PC-3 (cell line): Measurements from ENCODE around the gene NEO1. TPM values are rescaled to one million over a fixed set of nuclear protein-coding genes. Genes with fewer than 3 reads are reported as not detected.
"Not testable (repeated sequence)": the region's sequence is repeated elsewhere in the genome, so short reads cannot be mapped to it uniquely, and the experiment has no call there.

Experiments
- ATAC-seq: fragments of 200-7000 bp; cut with Tn5 transposase; 2 replicates; pipeline ENCODE4 v1.9.1; 2020; ENCODE audit warnings: mild to moderate bottlenecking, moderate library complexity
- BruUV-seq: library from RNA; stranded (reverse); fragments of 400-500 nt; replicated peaks from 2 replicates; lab custom pipeline; 2021; lab: Mats Ljungman, UMichigan
- CTCF ChIA-PET: fragments of 300-600 bp; sonication (Branson Sonifier 250); formaldehyde crosslinking; loops from one replicate; lab custom pipeline; 2022; ENCODE audit warnings: antibody characterized with exemption; lab: Charles Lee
- POLR2A ChIA-PET: fragments of 300-600 bp; sonication (Branson Sonifier 250); formaldehyde crosslinking; loops from one replicate; lab custom pipeline; 2022; ENCODE audit warnings: antibody characterized with exemption; ENCODE audit not compliant: unreplicated experiment; lab: Charles Lee
- DNase-seq: peaks from one replicate; pipeline ENCODE4 v3.0.0-alpha.2; 2015
- H2AFZ ChIP-seq: fragments of 300-600 bp; sonication (generic); 2 replicates; pipeline ENCODE4 v1.6.0; 2016; ENCODE audit warnings: antibody characterized with exemption, low read length
- H3F3A ChIP-seq: fragments of 300-600 bp; sonication (generic); one replicate; pipeline ENCODE4 v1.6.0; 2017; ENCODE audit warnings: antibody characterized with exemption, low read length, control low read depth, mild to moderate bottlenecking; ENCODE audit not compliant: unreplicated experiment
- H3K27ac ChIP-seq: fragments of 300-600 bp; sonication (generic); 2 replicates; pipeline ENCODE4 v1.5.1; 2016; ENCODE audit warnings: mild to moderate bottlenecking, low read length
- H3K27me3 ChIP-seq: fragments of 300-600 bp; sonication (generic); 2 replicates; pipeline ENCODE4 v1.6.1; 2016; ENCODE audit warnings: low read length, mixed read lengths
- H3K36me3 ChIP-seq: fragments of 300-600 bp; sonication (generic); 2 replicates; pipeline ENCODE4 v1.6.1; 2016; ENCODE audit warnings: low read depth, mixed run types, low read length, mixed read lengths
- H3K4me1 ChIP-seq: fragments of 300-600 bp; sonication (generic); 2 replicates; pipeline ENCODE4 v1.5.1; 2016; ENCODE audit warnings: low read length; ENCODE audit not compliant: insufficient read depth
- H3K4me2 ChIP-seq: fragments of 300-600 bp; sonication (generic); 2 replicates; pipeline ENCODE4 v1.6.0; 2016; ENCODE audit warnings: low read length
- H3K4me3 ChIP-seq: fragments of 300-600 bp; sonication (generic); 2 replicates; pipeline ENCODE4 v1.5.1; 2016; ENCODE audit warnings: mild to moderate bottlenecking, low read length, mixed read lengths
- H3K79me2 ChIP-seq: fragments of 300-600 bp; sonication (generic); 2 replicates; pipeline ENCODE4 v1.6.1; 2017; ENCODE audit warnings: low read length, mixed read lengths
- H3K9ac ChIP-seq: fragments of 300-600 bp; sonication (generic); 2 replicates; pipeline ENCODE4 v1.6.0; 2016; ENCODE audit warnings: mild to moderate bottlenecking, low read length
- H3K9me2 ChIP-seq: fragments of 300-600 bp; sonication (generic); replicated peaks from 2 replicates; pipeline ENCODE4 v1.6.1; 2016; ENCODE audit warnings: mixed run types, low read length, mixed read lengths
- H3K9me3 ChIP-seq: fragments of 300-600 bp; sonication (generic); 2 replicates; pipeline ENCODE4 v1.6.1; 2016; ENCODE audit warnings: low read length, mixed read lengths
- H4K20me1 ChIP-seq: fragments of 300-600 bp; sonication (generic); 2 replicates; pipeline ENCODE4 v1.6.1; 2016; ENCODE audit warnings: low read length, mixed read lengths
- CTCF ChIP-seq: fragments of 300-600 bp; sonication (generic); conservative IDR thresholded peaks from 2 replicates; pipeline ENCODE4 v1.5.1; 2017; ENCODE audit warnings: antibody characterized with exemption, low read depth, mild to moderate bottlenecking, low read length
- EZH2 ChIP-seq: fragments of 300-600 bp; sonication (generic); IDR thresholded peaks from one replicate; pipeline ENCODE4 v1.6.1; 2017; ENCODE audit warnings: antibody characterized with exemption, mild to moderate bottlenecking, low read length; ENCODE audit not compliant: unreplicated experiment
- EZH2phosphoT487 ChIP-seq: fragments of 300-600 bp; sonication (generic); IDR thresholded peaks from 2 replicates; pipeline ENCODE4 v1.6.1; 2018; ENCODE audit warnings: mild to moderate bottlenecking, antibody characterized with exemption, low read length, borderline replicate concordance
- intact Hi-C: fragments of 100-400 bp; cut with micrococcal nuclease; formaldehyde crosslinking; loops from 2 replicates; pipeline ENCODE4 v1.9.0; 2023
- total RNA-seq: library from RNA; depleted of rRNA; stranded (reverse); fragments of >200 nt; gene quantifications from 2 replicates; pipeline ENCODE4 v1.2.3, GENCODE V29; 2014

Gene NEO1
- total RNA-seq, 1 experiment from 2014 or later: 1.2 TPM

DNA sequence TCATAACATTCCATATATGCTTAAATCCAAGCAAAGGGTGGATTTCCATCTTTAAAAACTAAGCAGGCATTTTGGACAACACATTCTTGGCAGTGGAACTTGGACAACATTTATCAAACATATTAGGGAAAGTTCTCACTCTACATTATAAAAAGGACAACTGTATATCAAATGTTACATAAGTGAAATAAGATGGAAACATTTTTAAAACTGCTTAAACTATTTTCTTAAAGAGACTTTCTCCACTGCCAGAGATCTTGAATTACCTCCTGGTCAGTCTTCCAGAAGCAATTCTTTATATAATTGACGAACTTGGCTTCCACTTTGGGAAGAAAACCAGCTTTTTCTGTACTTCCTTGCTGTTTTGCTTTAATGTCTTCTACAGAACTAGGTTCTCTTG lies 109.3 kb downstream of the NEO1 start:
- Histone ChIP-seq H3K4me3 (no peak overlapping the region), H3K9ac (no peak overlapping the region), H3K4me1 (no peaks in the 10 kb centered on the region), H3K9me3 (0 out of 2 replicates have a peak, but pooled peaks cover 4% of the 10 kb centered on the region), H3K27me3 (no peaks in the 10 kb centered on the region), H3K4me2 (no peak overlapping the region), H4K20me1 (no peaks in the 10 kb centered on the region), H3F3A (no peaks in the 10 kb centered on the region), H3K79me2 (no peaks in the 10 kb centered on the region), H3K9me2 (no peaks in the 10 kb centered on the region), H3K36me3 (no peaks in the 10 kb centered on the region), H2AFZ (no peak overlapping the region), H3K27ac (no peak overlapping the region)
- TF ChIP-seq CTCF: no peak
- no peak for TF ChIP-seq EZH2phosphoT487
- BruUV-seq: no TSS peak
- no peak for ATAC-seq
- CTCF ChIA-PET: no interaction called here
- no peak for DNase-seq
- intact Hi-C loops: no loop called here
- POLR2A ChIA-PET: no interaction called here

- intact Hi-C loops: no loop called here
- Histone ChIP-seq H4K20me1 (no peaks in the 10 kb centered on the region), H3K4me1 (no peaks in the 10 kb centered on the region), H3K27me3 (no peaks in the 10 kb centered on the region), H3K4me2 (no peak overlapping the region), H3F3A (no peaks in the 10 kb centered on the region), H2AFZ (no peak overlapping the region), H3K9me3 (0 out of 2 replicates have a peak, but pooled peaks cover 4% of the 10 kb centered on the region), H3K36me3 (no peaks in the 10 kb centered on the region), H3K27ac (no peak overlapping the region), H3K9me2 (no peaks in the 10 kb centered on the region), H3K79me2 (no peaks in the 10 kb centered on the region), H3K9ac (no peak overlapping the region), H3K4me3 (no peak overlapping the region)
- ChIA-PET POLR2A (no interaction called here), CTCF (no interaction called here)
- no peak for TF ChIP-seq EZH2
- TF ChIP-seq EZH2phosphoT487: no peak
- BruUV-seq: no TSS peak
- ATAC-seq (no peak), DNase-seq (no peak)
Measured at GRCh38 chr15:73165435-73165834, 113.2 kb downstream of the NEO1 start.

GRCh38 chr15:73165844-73166243 lies 113.6 kb downstream of the NEO1 start:
- Histone ChIP-seq H3F3A (no peaks in the 10 kb centered on the region), H3K36me3 (no peaks in the 10 kb centered on the region), H3K27me3 (no peaks in the 10 kb centered on the region), H4K20me1 (no peaks in the 10 kb centered on the region), H3K4me2 (no peak overlapping the region), H3K4me3 (no peak overlapping the region), H2AFZ (no peak overlapping the region), H3K27ac (no peak overlapping the region), H3K4me1 (no peaks in the 10 kb centered on the region), H3K79me2 (no peaks in the 10 kb centered on the region), H3K9ac (no peak overlapping the region), H3K9me3 (0 out of 2 replicates have a peak, but pooled peaks cover 4% of the 10 kb centered on the region), H3K9me2 (no peaks in the 10 kb centered on the region)
- BruUV-seq: no TSS peak
- intact Hi-C loops: no loop called here
- ATAC-seq (no peak), DNase-seq (no peak)
- ChIA-PET CTCF (no interaction called here), POLR2A (no interaction called here)
- no peak for TF ChIP-seq CTCF
- TF ChIP-seq EZH2: no peak
- no peak for TF ChIP-seq EZH2phosphoT487

DNA sequence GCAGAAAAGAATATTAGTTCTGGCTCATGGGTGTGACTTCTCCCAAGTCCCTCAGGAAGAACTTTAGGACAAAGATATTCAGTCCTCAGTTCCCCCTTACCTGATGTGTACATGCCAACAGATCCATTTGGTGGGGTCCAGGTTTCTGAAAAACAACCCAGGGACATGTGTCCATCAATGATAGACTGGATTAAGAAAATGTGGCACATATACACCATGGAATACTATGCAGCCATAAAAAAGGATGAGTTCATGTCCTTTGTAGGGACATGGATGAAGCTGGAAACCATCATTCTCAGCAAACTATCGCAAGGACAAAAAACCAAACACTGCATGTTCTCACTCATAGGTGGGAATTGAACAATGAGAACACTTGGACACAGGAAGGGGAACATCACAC lies 114.4 kb downstream of the NEO1 start:
- DNase-seq, H3K9me3 ChIP-seq, H2AFZ ChIP-seq, ATAC-seq, H3K27ac ChIP-seq, H3K9me2 ChIP-seq, POLR2A ChIA-PET, H3F3A ChIP-seq, H3K79me2 ChIP-seq, H3K4me2 ChIP-seq, intact Hi-C loops, BruUV-seq, CTCF ChIA-PET, H3K27me3 ChIP-seq, H4K20me1 ChIP-seq, H3K4me1 ChIP-seq, H3K4me3 ChIP-seq, H3K9ac ChIP-seq, H3K36me3 ChIP-seq: not testable (repeated sequence)
